KMS-11 (cell line): Measurements from ENCODE around the gene CCL26.

ENCODE experiments used
- H2AFZ ChIP-seq: fragments of 200-600 bp; sonication (generic); 2 replicates; pipeline ENCODE4 v1.6.1; 2016; ENCODE audit warnings: antibody characterized with exemption, mixed run types, low read depth
- H3K27ac ChIP-seq: fragments of 200-600 bp; sonication (generic); 2 replicates; pipeline ENCODE4 v1.6.1; 2016; ENCODE audit warnings: mild to moderate bottlenecking, mixed run types
- H3K27me3 ChIP-seq: fragments of 200-600 bp; sonication (generic); 2 replicates; pipeline ENCODE4 v1.6.1; 2017; ENCODE audit warnings: mild to moderate bottlenecking, low read depth, mixed run types, moderate library complexity; ENCODE audit not compliant: insufficient read depth
- H3K36me3 ChIP-seq: fragments of 200-600 bp; sonication (generic); 2 replicates; pipeline ENCODE4 v1.6.1; 2017; ENCODE audit warnings: mild to moderate bottlenecking, mixed run types; ENCODE audit not compliant: insufficient read depth
- H3K4me1 ChIP-seq: fragments of 200-600 bp; sonication (generic); 2 replicates; pipeline ENCODE4 v1.6.1; 2016; ENCODE audit warnings: mild to moderate bottlenecking, low read depth, mixed run types; ENCODE audit not compliant: poor library complexity, severe bottlenecking
- H3K4me2 ChIP-seq: fragments of 200-600 bp; sonication (generic); 2 replicates; pipeline ENCODE4 v1.7.0; 2016; ENCODE audit warnings: mild to moderate bottlenecking, mixed run types
- H3K4me3 ChIP-seq: fragments of 200-600 bp; sonication (generic); IDR thresholded peaks from 2 replicates; pipeline ENCODE4 v1.6.1; 2017; ENCODE audit warnings: low read depth, low read length, mixed read lengths; ENCODE audit not compliant: insufficient read depth
- H3K79me2 ChIP-seq: fragments of 200-600 bp; sonication (generic); 2 replicates; pipeline ENCODE4 v1.6.1; 2016; ENCODE audit warnings: low read depth, mixed run types; ENCODE audit not compliant: insufficient read depth
- H3K9ac ChIP-seq: fragments of 200-600 bp; sonication (generic); 2 replicates; pipeline ENCODE4 v1.6.1; 2016; ENCODE audit warnings: mild to moderate bottlenecking, mixed run types
- H4K20me1 ChIP-seq: fragments of 200-600 bp; sonication (generic); 2 replicates; pipeline ENCODE4 v1.6.1; 2016; ENCODE audit warnings: mild to moderate bottlenecking, mixed run types; ENCODE audit not compliant: insufficient read depth
- CTCF ChIP-seq: fragments of 200-600 bp; sonication (generic); conservative IDR thresholded peaks from 2 replicates; pipeline ENCODE4 v1.6.1; 2017; ENCODE audit warnings: low read depth, mild to moderate bottlenecking, antibody characterized with exemption, low read length, moderate library complexity, mixed read lengths

CCL26 gene

GRCh38 chr7:75817116-75817515, 45.1 kb upstream of the CCL26 start:
- no peak for TF ChIP-seq CTCF
- Histone ChIP-seq H3K4me2 (no peak overlapping the region), H4K20me1 (no peaks in the 10 kb centered on the region), H3K4me1 (no peaks in the 10 kb centered on the region), H3K27ac (no peak overlapping the region), H3K9ac (no peak overlapping the region), H3K36me3 (no peaks in the 10 kb centered on the region), H3K27me3 (no peaks in the 10 kb centered on the region; the same call in 1 of the 2 replicates), H2AFZ (no peak overlapping the region), H3K4me3 (no peak overlapping the region), H3K79me2 (no peaks in the 10 kb centered on the region)

DNA sequence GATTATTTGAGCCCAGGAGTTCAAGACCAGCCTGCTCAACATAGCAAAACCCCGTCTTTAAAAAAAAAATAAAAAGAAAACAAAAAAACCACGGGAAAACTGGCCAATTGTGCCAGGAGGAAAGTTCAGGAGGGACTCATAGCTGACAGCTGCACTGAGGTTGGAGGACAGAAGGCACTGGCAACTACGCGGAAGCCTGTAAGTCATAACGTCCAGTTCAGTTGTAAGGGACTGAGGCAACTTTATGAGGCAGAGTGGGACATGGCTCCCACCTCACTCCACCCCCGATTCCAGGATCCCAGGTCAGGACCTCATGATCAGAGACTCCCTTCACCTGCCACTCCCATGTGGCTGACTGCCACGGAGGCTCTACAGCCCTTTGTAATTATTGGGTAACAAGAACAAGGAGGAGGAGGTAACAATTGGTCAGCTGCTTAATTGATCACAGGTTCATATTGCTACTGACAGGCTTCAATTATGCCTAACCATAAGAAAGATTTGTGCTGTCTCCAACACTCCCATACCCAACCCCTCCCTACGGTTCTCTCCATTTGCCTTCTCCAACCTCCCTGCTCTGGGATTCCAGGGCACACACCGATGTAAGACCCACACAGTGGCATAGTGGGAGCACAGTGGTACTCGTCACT, 43.5 kb upstream of the CCL26 start:
- no peak overlapping the region for H3K27ac ChIP-seq
- TF ChIP-seq CTCF = no peak
- no peak overlapping the region for H3K4me3 ChIP-seq
- no peaks in the 10 kb centered on the region for H3K4me1 ChIP-seq
- no peaks in the 10 kb centered on the region for H4K20me1 ChIP-seq
- no peak overlapping the region for H3K4me2 ChIP-seq
- H2AFZ ChIP-seq = no peak overlapping the region
- H3K9ac ChIP-seq = no peak overlapping the region
- no peaks in the 10 kb centered on the region for H3K79me2 ChIP-seq
- no peaks in the 10 kb centered on the region; the same call in 1 of the 2 replicates for H3K27me3 ChIP-seq
- no peaks in the 10 kb centered on the region for H3K36me3 ChIP-seq

- Histone ChIP-seq H3K79me2 (no peaks in the 10 kb centered on the region), H3K4me2 (no peak overlapping the region), H3K9ac (no peak overlapping the region), H3K4me3 (no peak overlapping the region), H4K20me1 (no peaks in the 10 kb centered on the region), H3K27ac (no peak overlapping the region), H2AFZ (no peak overlapping the region), H3K4me1 (no peaks in the 10 kb centered on the region), H3K36me3 (no peaks in the 10 kb centered on the region), H3K27me3 (no peaks in the 10 kb centered on the region)
- TF ChIP-seq CTCF = no peak
Measured at GRCh38 chr7:75814407-75814947, 42.5 kb upstream of the CCL26 start.

DNA sequence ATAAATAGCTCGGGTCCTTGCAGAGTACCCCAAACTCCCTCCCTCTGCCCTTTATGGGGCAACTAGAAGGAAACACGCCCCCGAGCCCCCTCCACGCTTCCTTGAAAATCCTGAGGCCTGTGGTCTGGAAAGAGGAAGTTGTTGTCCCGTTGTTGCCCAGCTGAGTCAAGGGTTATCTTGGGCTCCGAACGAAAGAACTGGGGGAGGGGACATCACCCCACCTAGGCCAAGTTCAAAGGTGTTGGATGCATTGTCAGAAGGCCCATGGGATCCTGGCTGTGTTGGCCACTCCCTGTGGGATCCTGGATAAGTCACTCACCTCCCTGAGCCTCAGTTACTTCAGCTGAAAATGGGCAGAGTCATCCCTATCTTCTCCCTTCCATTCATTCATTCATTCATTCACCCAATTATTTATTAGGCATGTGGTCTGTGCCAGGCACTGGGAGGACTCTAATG, 41.8 kb upstream of the CCL26 start, which contains the start of gene CCL24:
TSS of gene CCL24 (minus strand) at position 26 of the 456 bp plus-strand sequence. CDS start 91 bp downstream, outside the sequence.
- no peak for TF ChIP-seq CTCF
- H3K27me3 ChIP-seq = no peaks in the 10 kb centered on the region
- H3K4me1 ChIP-seq = no peaks in the 10 kb centered on the region

More for the DNA sequence above, 41.8 kb upstream of the CCL26 start, which contains the start of gene CCL24:
- no peak within 1 kb of the TSS for H3K4me3 ChIP-seq
- H3K9ac ChIP-seq = no peak within 1 kb of the TSS
- H4K20me1 ChIP-seq = no peaks in the 10 kb centered on the region
- H3K79me2 ChIP-seq = no peaks in the 10 kb centered on the region
- H3K27ac ChIP-seq = no peak within 1 kb of the TSS
- no peak within 1 kb of the TSS for H2AFZ ChIP-seq
- H3K36me3 ChIP-seq = no peaks in the 10 kb centered on the region
- H3K4me2 ChIP-seq = no peak within 1 kb of the TSS
